ENCODE data around the gene SCYGR3.

SCYGR3 gene

DNA sequence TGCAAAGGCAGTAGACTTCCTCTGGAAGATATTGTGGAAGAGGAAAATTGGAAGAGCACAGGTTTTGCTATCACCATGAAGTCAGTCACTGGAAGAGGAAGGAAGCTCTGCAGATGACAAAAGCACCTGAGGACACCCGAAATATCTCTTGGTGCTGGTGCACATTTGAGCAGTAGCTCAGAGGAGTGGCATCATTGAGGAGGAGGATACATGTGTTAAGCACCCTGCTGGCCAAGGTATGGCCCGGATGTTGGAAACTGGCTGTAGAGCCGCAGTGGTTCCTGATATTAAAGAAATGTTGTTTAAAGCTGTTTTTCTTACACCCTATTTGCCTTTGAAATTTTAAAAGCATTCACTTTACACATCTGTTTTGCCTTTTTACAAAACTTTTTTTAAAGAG lies 48.6 kb downstream of the SCYGR3 start:
- in situ Hi-C loops (cut with MboI; ENCODE audit: low sequenced_read_pairs) = no loop called here

DNA sequence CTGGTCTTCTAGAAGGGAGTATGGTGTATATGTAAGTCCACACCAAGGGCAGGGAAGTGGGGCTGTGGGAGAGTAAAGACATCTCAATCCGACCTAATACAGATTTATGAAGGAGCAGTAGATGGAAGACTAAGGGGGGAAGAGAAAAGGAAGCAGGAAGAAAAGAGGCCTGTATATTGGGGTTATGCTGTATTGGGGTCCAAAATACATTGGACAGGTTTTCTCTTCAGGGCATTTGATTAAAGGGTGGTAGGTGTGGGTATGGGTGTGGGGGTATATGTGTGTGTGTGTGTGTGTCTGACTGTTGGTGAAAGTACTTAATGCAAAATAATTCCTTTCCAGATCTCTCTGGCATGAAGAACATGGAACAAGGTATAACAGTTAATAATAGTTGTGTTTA lies 49.6 kb downstream of the SCYGR3 start:
- in situ Hi-C loops (cut with MboI; ENCODE audit: low sequenced_read_pairs) = no loop called here

All from HL-60/S4 treated with retinoic acid at 250 ng/mL for 4 days and 3 days (cell line).